IMR-90 (cell line): ENCODE results near the gene C10orf105. TPM values are rescaled to one million over a fixed set of nuclear protein-coding genes. Genes with fewer than 3 reads are reported as not detected.
A peak's percentile ranks its signal among the peaks of the same experiment; 100 is the strongest.

Source experiments
- ATAC-seq: fragments of 200-7000 bp; cut with Tn5 transposase; 2 replicates; pipeline ENCODE4 v1.9.1; 2020; ENCODE audit warnings: low read depth, mild to moderate bottlenecking, moderate library complexity
- BruUV-seq: library from RNA; stranded (reverse); fragments of 400-500 nt; replicated peaks from 2 replicates; lab custom pipeline; 2021; lab: Mats Ljungman, UMichigan
- CTCF ChIA-PET: fragments of 300-600 bp; formaldehyde crosslinking; extraction: SDS; loops from one replicate; lab custom pipeline; 2021; ENCODE audit warnings: antibody characterized with exemption; lab: Yijun Ruan, JAX
- POLR2A ChIA-PET: fragments of 300-600 bp; sonication (Branson Sonifier 250); formaldehyde crosslinking; loops from one replicate; lab custom pipeline; 2022; ENCODE audit warnings: antibody characterized with exemption; ENCODE audit not compliant: unreplicated experiment; lab: Charles Lee
- DNase-seq: peaks from one replicate; pipeline ENCODE4 v3.0.0; 2013
- H2AFZ ChIP-seq: replicated peaks from 2 replicates; pipeline ENCODE3; 2013; ENCODE audit warnings: low read length, mild to moderate bottlenecking; ENCODE audit not compliant: poor library complexity
- H2AK5ac ChIP-seq: 2 replicates; pipeline ENCODE4 v1.6.1; 2013; ENCODE audit warnings: low read depth, low read length, inconsistent platforms
- H2AK9ac ChIP-seq: replicated peaks from 2 replicates; pipeline ENCODE3; 2013; ENCODE audit warnings: mild to moderate bottlenecking, low read depth, low read length, moderate library complexity; ENCODE audit not compliant: poor library complexity
- H2BK120ac ChIP-seq: 2 replicates; pipeline ENCODE4 v1.6.1; 2013; ENCODE audit warnings: low read depth, low read length, inconsistent platforms
- H2BK15ac ChIP-seq: 3 replicates; pipeline ENCODE4 v1.6.1; 2013; ENCODE audit warnings: low read depth, low read length, inconsistent platforms
- H2BK20ac ChIP-seq: 2 replicates; pipeline ENCODE4 v1.6.1; 2013; ENCODE audit warnings: low read depth, mild to moderate bottlenecking, inconsistent platforms, low read length, moderate library complexity
- H2BK5ac ChIP-seq: 2 replicates; pipeline ENCODE4 v1.6.1; 2013; ENCODE audit warnings: mild to moderate bottlenecking, low read depth, low read length, inconsistent platforms; ENCODE audit not compliant: poor library complexity, severe bottlenecking
- H3K14ac ChIP-seq: replicated peaks from 2 replicates; pipeline ENCODE4 v1.6.1; 2013; ENCODE audit warnings: low read depth, low read length, inconsistent platforms
- H3K18ac ChIP-seq: 2 replicates; pipeline ENCODE4 v1.6.1; 2013; ENCODE audit warnings: low read depth, low read length, control low read depth
- H3K23ac ChIP-seq: 2 replicates; pipeline ENCODE4 v1.6.1; 2013; ENCODE audit warnings: low read depth, low read length, inconsistent platforms
- H3K27ac ChIP-seq: 2 replicates; pipeline ENCODE4 v1.5.1; 2013; ENCODE audit warnings: mild to moderate bottlenecking, control low read depth, low read length; ENCODE audit not compliant: insufficient read depth
- H3K27me3 ChIP-seq: 2 replicates; pipeline ENCODE4 v1.6.1; 2013; ENCODE audit warnings: low read length; ENCODE audit not compliant: control insufficient read depth, insufficient read depth
- H3K36me3 ChIP-seq: 2 replicates; pipeline ENCODE4 v1.6.1; 2013; ENCODE audit warnings: low read length, mixed read lengths; ENCODE audit not compliant: control insufficient read depth, insufficient read depth
- H3K4ac ChIP-seq: 2 replicates; pipeline ENCODE4 v1.6.1; 2013; ENCODE audit warnings: low read depth, low read length, inconsistent platforms
- H3K4me1 ChIP-seq: 2 replicates; pipeline ENCODE4 v1.6.1; 2013; ENCODE audit warnings: low read length, mixed read lengths; ENCODE audit not compliant: control insufficient read depth, insufficient read depth
- H3K4me2 ChIP-seq: 2 replicates; pipeline ENCODE4 v1.6.1; 2013; ENCODE audit warnings: low read depth, mild to moderate bottlenecking, control low read depth, low read length, moderate library complexity
- H3K4me3 ChIP-seq: 2 replicates; pipeline ENCODE4 v1.5.1; 2013; ENCODE audit warnings: low read depth, mild to moderate bottlenecking, control low read depth, low read length, moderate library complexity; ENCODE audit not compliant: insufficient read depth
- H3K56ac ChIP-seq: 2 replicates; pipeline ENCODE4 v1.6.1; 2013; ENCODE audit warnings: low read length, inconsistent platforms; ENCODE audit not compliant: insufficient read depth; ENCODE audit errors: extremely low read depth
- H3K79me1 ChIP-seq, 2 experiments: 2 replicates each; pipeline ENCODE4 v1.6.1; 2013; ENCODE audit warnings: low read length in 2 of 2, inconsistent platforms in 1 of 2, low read depth in 1 of 2
- H3K9ac ChIP-seq: 2 replicates; pipeline ENCODE4 v1.6.1; 2013; ENCODE audit warnings: low read depth, low read length, control low read depth
- H3K9me1 ChIP-seq: 2 replicates; pipeline ENCODE4 v1.6.1; 2013; ENCODE audit warnings: low read length, inconsistent platforms; ENCODE audit not compliant: insufficient read depth
- H3K9me3 ChIP-seq: 2 replicates; pipeline ENCODE4 v1.6.1; 2013; ENCODE audit warnings: low read length; ENCODE audit not compliant: control insufficient read depth, insufficient read depth
- H4K20me1 ChIP-seq: 2 replicates; pipeline ENCODE4 v1.6.1; 2013; ENCODE audit warnings: low read length, inconsistent platforms; ENCODE audit not compliant: insufficient read depth
- H4K5ac ChIP-seq: 2 replicates; pipeline ENCODE4 v1.6.1; 2013; ENCODE audit warnings: mild to moderate bottlenecking, low read depth, low read length, control low read depth
- H4K8ac ChIP-seq, 2 experiments: 2 replicates each; pipeline ENCODE4 v1.6.1; 2013; ENCODE audit warnings: low read depth in 2 of 2, low read length in 2 of 2, control low read depth in 1 of 2, inconsistent platforms in 1 of 2
- H4K91ac ChIP-seq: 2 replicates; pipeline ENCODE4 v1.6.1; 2013; ENCODE audit warnings: low read depth, low read length, inconsistent platforms; ENCODE audit not compliant: insufficient read depth
- BHLHE40 ChIP-seq: fragments of 150-350 bp; IDR thresholded peaks from 2 replicates; pipeline ENCODE4 v1.6.1; 2016; ENCODE audit warnings: mild to moderate bottlenecking, low read depth, low read length
- CEBPB ChIP-seq: IDR thresholded peaks from 2 replicates; pipeline ENCODE4 v1.6.1; 2012; ENCODE audit warnings: low read depth, low read length, improper control_type of control experiment
- CHD1 ChIP-seq: IDR thresholded peaks from 2 replicates; pipeline ENCODE4 v1.6.1; 2012; ENCODE audit warnings: low read depth, low read length, improper control_type of control experiment
- CTCF ChIP-seq: conservative IDR thresholded peaks from 2 replicates; pipeline ENCODE4 v1.5.1; 2012; ENCODE audit warnings: mild to moderate bottlenecking, low read depth, low read length, improper control_type of control experiment
- FOS ChIP-seq: fragments of 150-350 bp; IDR thresholded peaks from 2 replicates; pipeline ENCODE4 v1.6.1; 2016; ENCODE audit warnings: low read depth, low read length
- MAFK ChIP-seq: IDR thresholded peaks from 2 replicates; pipeline ENCODE4 v1.6.1; 2012; ENCODE audit warnings: low read depth, low read length, improper control_type of control experiment
- MAZ ChIP-seq: IDR thresholded peaks from 2 replicates; pipeline ENCODE4 v1.6.1; 2012; ENCODE audit warnings: low read depth, mild to moderate bottlenecking, low read length, improper control_type of control experiment, moderate library complexity, borderline replicate concordance
- MXI1 ChIP-seq: IDR thresholded peaks from 2 replicates; pipeline ENCODE4 v1.6.1; 2012; ENCODE audit warnings: low read depth, mild to moderate bottlenecking, low read length, moderate library complexity, borderline replicate concordance
- NFE2L2 ChIP-seq: fragments of 150-350 bp; IDR thresholded peaks from 2 replicates; pipeline ENCODE4 v1.6.1; 2016; ENCODE audit warnings: low read depth, mild to moderate bottlenecking, low read length
- POLR2A ChIP-seq: IDR thresholded peaks from 2 replicates; pipeline ENCODE4 v1.6.1; 2012; ENCODE audit warnings: mild to moderate bottlenecking, low read depth, low read length
- RAD21 ChIP-seq: IDR thresholded peaks from 2 replicates; pipeline ENCODE4 v1.6.1; 2012; ENCODE audit warnings: low read length, improper control_type of control experiment
- RCOR1 ChIP-seq: IDR thresholded peaks from 2 replicates; pipeline ENCODE4 v1.6.1; 2012; ENCODE audit warnings: mild to moderate bottlenecking, low read length, improper control_type of control experiment; ENCODE audit not compliant: insufficient replicate concordance
- RFX5 ChIP-seq: IDR thresholded peaks from 2 replicates; pipeline ENCODE4 v1.8.0; 2012; ENCODE audit warnings: low read depth, mild to moderate bottlenecking, low read length, moderate library complexity
- SMC3 ChIP-seq: fragments of 150-350 bp; IDR thresholded peaks from 2 replicates; pipeline ENCODE4 v1.6.1; 2016; ENCODE audit warnings: low read depth, mild to moderate bottlenecking, antibody characterized with exemption, low read length, moderate library complexity
- WGBS, 2 experiments: methylation state at CpG; one replicate each; pipeline versions ENCODE4 v1.1.5 to v1.1.7; 2013; ENCODE audit warnings: missing lambda C conversion rate in 2 of 2; ENCODE audit not compliant: insufficient read length in 1 of 2; ENCODE audit errors: extremely low coverage in 2 of 2; 5-methylcytosine and 5-hydroxymethylcytosine counted together
- dilution Hi-C: fragments of 300-500 bp; cut with HindIII; formaldehyde crosslinking; loops from one replicate; pipeline ENCODE4 v1.14.3; 2018; ENCODE audit warnings: low sequenced_read_pairs; ENCODE audit not compliant: unreplicated experiment
- in situ Hi-C: fragments of 300-500 bp; cut with MboI; formaldehyde crosslinking; loops from 3 replicates; pipeline ENCODE4 v1.14.3; 2019; ENCODE audit warnings: low sequenced_read_pairs, inconsistent platforms, mixed read lengths
- intact Hi-C: fragments of 100-400 bp; cut with micrococcal nuclease; formaldehyde crosslinking; loops from 2 replicates; pipeline ENCODE4 v1.10.0; 2022
- polyA plus RNA-seq, 3 experiments: library from polyadenylated mRNA; depleted of rRNA; stranded (reverse); fragments of >200 nt; gene quantifications; 2 replicates each; pipeline ENCODE4 v1.2.3, GENCODE V29; 2012; ENCODE audit warnings: low replicate concordance in 1 of 3
- total RNA-seq: library from RNA; depleted of rRNA; stranded (reverse); fragments of >200 nt; gene quantifications from 2 replicates; pipeline ENCODE4 v1.2.3, GENCODE V29; 2012
- TF ChIP-seq, protein P1 (sequence below): fragments of 150-350 bp; IDR thresholded peaks from 2 replicates; pipeline ENCODE4 v1.6.1; 2016; ENCODE audit warnings: low read depth, mild to moderate bottlenecking, low read length, moderate library complexity, borderline replicate concordance
- TF ChIP-seq, protein P2 (sequence below): fragments of 150-350 bp; IDR thresholded peaks from 2 replicates; pipeline ENCODE4 v1.6.1; 2017; ENCODE audit warnings: mild to moderate bottlenecking, antibody characterized with exemption, low read length, low read depth

The C10orf105 gene
- total and polyA plus RNA-seq, 2 of the 4 experiments (the other 2 are of a cell fraction), result under 0.01 TPM; not detected in 1

- in situ Hi-C loops, result no loop called here
- dilution Hi-C loops, result no loop called here
- Histone ChIP-seq H3K4me3 (no peak overlapping the region), H3K27ac (no peak overlapping the region), H3K9me3 (no peaks in the 10 kb centered on the region), H2BK20ac (no peak overlapping the region), H3K27me3 (peaks cover 2% of the 10 kb centered on the region; the same call in 1 of the 2 replicates), H2AK9ac (peak overlapping the region; percentile 1), H2BK15ac (no peak overlapping the region), H3K4me1 (peaks cover 26% of the 10 kb centered on the region), H3K9me1 (no peaks in the 10 kb centered on the region), H3K56ac (no peak overlapping the region), H4K5ac (peak overlapping the region; percentile 86; the same call in 1 of the 2 replicates), H3K18ac (peak overlapping the region; percentile 70; the same call in 1 of the 2 replicates), H4K8ac (no peak overlapping the region; a peak in 1 of 4 replicates), H2AFZ (no peak overlapping the region), H2BK5ac (no peak overlapping the region), H3K14ac (no peak overlapping the region), H3K36me3 (no peaks in the 10 kb centered on the region), H3K79me1 (no peaks in the 10 kb centered on the region), H4K91ac (no peak overlapping the region), H2BK120ac (no peak overlapping the region), H3K23ac (no peak overlapping the region), H3K4ac (no peak overlapping the region), H3K9ac (no peak overlapping the region), H4K20me1 (no peaks in the 10 kb centered on the region), H2AK5ac (no peak overlapping the region), H3K4me2 (no peak overlapping the region)
- no peak for ATAC-seq
- POLR2A ChIA-PET, result no interaction called here
- TF ChIP-seq POLR2A (no peak), RCOR1 (no peak), RFX5 (no peak), CTCF (no peak), CHD1 (no peak), SMC3 (no peak), NFE2L2 (no peak), BHLHE40 (no peak), CEBPB (no peak), RAD21 (no peak), MXI1 (no peak), MAZ (no peak), FOS (no peak), MAFK (no peak)
- TF ChIP-seq, protein P1, sequence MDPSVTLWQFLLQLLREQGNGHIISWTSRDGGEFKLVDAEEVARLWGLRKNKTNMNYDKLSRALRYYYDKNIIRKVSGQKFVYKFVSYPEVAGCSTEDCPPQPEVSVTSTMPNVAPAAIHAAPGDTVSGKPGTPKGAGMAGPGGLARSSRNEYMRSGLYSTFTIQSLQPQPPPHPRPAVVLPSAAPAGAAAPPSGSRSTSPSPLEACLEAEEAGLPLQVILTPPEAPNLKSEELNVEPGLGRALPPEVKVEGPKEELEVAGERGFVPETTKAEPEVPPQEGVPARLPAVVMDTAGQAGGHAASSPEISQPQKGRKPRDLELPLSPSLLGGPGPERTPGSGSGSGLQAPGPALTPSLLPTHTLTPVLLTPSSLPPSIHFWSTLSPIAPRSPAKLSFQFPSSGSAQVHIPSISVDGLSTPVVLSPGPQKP, result no peak
- TF ChIP-seq, protein P2, sequence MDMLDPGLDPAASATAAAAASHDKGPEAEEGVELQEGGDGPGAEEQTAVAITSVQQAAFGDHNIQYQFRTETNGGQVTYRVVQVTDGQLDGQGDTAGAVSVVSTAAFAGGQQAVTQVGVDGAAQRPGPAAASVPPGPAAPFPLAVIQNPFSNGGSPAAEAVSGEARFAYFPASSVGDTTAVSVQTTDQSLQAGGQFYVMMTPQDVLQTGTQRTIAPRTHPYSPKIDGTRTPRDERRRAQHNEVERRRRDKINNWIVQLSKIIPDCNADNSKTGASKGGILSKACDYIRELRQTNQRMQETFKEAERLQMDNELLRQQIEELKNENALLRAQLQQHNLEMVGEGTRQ, result no peak
- intact Hi-C loops, result loop anchor here (5.0 kb wide), 2 partner anchors 53 to 98 kb away; no protein-coding TSS in a partner anchor
- no TSS peak for BruUV-seq
- WGBS, 2 experiments, result 80% methylated on average over 1 of the region's 5 CpGs; no CpG with 5 or more reads in 1 of the 2 experiments
- CTCF ChIA-PET, result no interaction called here
- no peak for DNase-seq
These were observed 5.0 kb downstream of the C10orf105 start for GRCh38 chr10:71714592-71714991.
